ENCODE data around the gene GGA1. TPM values are rescaled to one million over a fixed set of nuclear protein-coding genes. Genes with fewer than 3 reads are reported as not detected.

The GGA1 gene
- total and polyA plus RNA-seq, 2 donors: 29.3 to 45.4 TPM

DNA sequence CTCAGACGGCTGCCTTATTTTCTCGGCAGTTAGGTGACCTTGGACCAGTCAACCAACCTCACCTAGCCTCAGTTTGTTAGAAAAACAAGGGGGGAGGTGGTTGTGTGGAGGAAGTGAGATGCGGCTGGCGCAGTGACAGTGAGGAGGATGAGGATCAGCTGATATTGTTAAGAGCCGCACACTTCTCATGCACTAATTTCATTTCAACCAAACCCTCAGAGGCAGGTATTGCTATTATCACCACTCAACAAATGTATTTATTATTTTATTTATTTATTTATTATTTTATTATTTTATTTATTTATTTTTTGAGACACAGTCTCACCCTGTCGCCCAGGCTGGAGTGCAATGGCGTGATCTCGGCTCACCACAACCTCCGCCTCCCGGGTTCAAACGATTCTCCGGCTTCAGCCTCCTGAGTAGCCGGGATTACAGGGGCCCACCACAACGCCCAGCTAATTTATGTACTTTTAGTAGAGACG, 68.9 kb downstream of the GGA1 start:
- H3K4me1 ChIP-seq (ENCODE audit: insufficient read depth): peaks cover 1% of the 10 kb centered on the region
- 41% methylated on average over 15 of the region's 15 CpGs for WGBS

DNA sequence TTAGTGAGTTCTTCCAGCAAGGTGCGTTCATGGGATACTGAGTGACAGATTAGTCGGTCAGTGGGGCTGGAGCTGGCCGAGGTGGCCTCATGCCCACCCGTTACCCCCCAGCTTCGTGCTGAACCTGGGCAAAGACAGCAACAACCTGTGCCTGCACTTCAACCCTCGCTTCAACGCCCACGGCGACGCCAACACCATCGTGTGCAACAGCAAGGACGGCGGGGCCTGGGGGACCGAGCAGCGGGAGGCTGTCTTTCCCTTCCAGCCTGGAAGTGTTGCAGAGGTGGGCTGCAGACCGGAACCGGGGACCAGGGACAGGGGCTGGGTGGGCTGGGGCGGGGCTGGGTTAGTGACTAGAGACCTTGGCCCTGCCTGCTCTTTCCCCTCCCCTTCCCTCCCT, 69.7 kb downstream of the GGA1 start:
- Histone ChIP-seq H3K27ac (ENCODE audit: low read depth) (peak overlapping the region; percentile 40), H3K4me1 (ENCODE audit: insufficient read depth) (peaks cover 1% of the 10 kb centered on the region), H3K4me3 (ENCODE audit: low read depth, low read length) (no peak overlapping the region), H3K36me3 (ENCODE audit: insufficient read depth) (no peaks in the 10 kb centered on the region)
- 45% methylated on average over 18 of the region's 18 CpGs for WGBS
- no peak for DNase-seq (ENCODE audit: extremely low spot score)

More for the DNA sequence above, 68.9 kb downstream of the GGA1 start:
- H3K36me3 ChIP-seq (ENCODE audit: insufficient read depth): no peaks in the 10 kb centered on the region
- H3K4me3 ChIP-seq (ENCODE audit: low read depth, low read length): peak overlapping the region; percentile 55
- DNase-seq (ENCODE audit: extremely low spot score): no peak
- no peak overlapping the region for H3K27ac ChIP-seq (ENCODE audit: low read depth)

DNA sequence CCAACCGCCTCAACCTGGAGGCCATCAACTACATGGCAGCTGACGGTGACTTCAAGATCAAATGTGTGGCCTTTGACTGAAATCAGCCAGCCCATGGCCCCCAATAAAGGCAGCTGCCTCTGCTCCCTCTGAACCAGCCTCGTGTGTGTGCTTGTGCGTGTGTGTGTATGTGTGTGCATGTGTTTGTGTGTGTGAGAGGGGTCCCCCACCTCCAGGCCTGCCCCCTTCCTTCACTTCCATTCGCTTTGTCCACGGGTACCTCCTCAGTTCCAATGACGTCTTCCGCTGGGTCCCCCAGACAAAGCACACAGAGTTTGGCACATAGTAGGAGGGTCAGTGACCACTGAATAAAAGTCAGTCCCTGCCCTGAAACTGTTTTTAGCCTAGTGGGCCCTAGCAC, 71.0 kb downstream of the GGA1 start:
- no peaks in the 10 kb centered on the region for H3K36me3 ChIP-seq (ENCODE audit: insufficient read depth)
- H3K27ac ChIP-seq (ENCODE audit: low read depth): peak overlapping the region; percentile 49
- WGBS: 61% methylated on average over 8 of the region's 8 CpGs
- no peak for DNase-seq (ENCODE audit: extremely low spot score)
- H3K4me3 ChIP-seq (ENCODE audit: low read depth, low read length): no peak overlapping the region
- peaks cover 1% of the 10 kb centered on the region for H3K4me1 ChIP-seq (ENCODE audit: insufficient read depth)

DNA sequence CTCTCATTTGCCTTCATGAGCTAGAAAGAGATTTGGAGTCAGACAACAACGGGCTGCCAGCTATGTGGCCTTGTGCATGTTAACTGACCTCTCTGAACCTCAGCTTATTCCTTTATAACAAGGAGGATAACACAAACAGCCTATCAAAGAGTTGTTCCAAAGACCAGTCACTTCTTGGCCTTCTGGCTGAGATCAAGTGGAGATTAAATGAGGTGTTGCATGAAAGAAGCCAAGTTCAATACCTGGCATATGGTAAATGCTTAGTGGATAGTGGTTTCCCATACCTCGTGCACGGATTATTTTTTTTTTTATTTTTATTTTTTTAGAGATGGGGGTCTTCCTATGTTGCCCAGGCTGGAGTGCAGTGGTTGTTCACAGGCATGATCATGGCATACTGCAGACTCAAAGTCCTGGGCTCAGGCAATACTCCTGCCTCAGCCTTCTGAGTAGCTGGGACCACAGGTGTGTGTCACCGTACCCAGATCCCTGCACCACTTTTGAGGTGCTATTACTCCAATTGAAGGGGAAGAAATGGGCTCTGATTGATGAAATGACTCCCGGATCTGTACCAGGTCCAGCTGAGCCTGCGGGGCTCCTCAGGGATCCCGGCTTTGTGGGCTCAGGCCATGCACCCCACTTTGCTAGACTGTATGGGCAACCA, 71.7 kb downstream of the GGA1 start:
- peaks cover 1% of the 10 kb centered on the region for H3K4me1 ChIP-seq (ENCODE audit: insufficient read depth)
- no peak overlapping the region for H3K4me3 ChIP-seq (ENCODE audit: low read depth, low read length)
- WGBS: 54% methylated on average over 7 of the region's 7 CpGs
- no peaks in the 10 kb centered on the region for H3K36me3 ChIP-seq (ENCODE audit: insufficient read depth)
- no peak overlapping the region for H3K27ac ChIP-seq (ENCODE audit: low read depth)
- no peak for DNase-seq (ENCODE audit: extremely low spot score)

DNA sequence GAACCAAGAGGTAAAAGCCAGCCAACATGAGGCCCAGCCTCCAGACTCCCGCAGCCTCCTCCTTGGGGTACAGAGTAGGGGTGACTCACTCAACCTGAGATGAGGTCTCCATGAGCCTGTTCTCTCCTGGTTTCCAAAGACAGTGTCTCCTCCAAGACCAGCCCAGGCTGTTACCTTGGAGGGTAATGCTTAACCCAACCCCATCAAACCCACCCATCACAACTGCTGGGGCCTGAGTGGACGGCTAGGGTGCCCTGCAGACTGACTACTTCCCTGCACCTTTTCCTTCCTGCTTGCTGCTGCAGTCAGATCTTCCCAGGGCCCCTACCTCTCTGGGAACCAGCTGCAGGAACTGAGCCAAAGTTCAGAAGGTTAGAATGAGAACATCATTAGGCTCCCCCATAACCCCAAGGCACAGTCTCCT, 72.4 kb downstream of the GGA1 start:
- no peak overlapping the region for H3K27ac ChIP-seq (ENCODE audit: low read depth)
- DNase-seq (ENCODE audit: extremely low spot score): no peak
- peaks cover 1% of the 10 kb centered on the region for H3K4me1 ChIP-seq (ENCODE audit: insufficient read depth)
- H3K4me3 ChIP-seq (ENCODE audit: low read depth, low read length): no peak overlapping the region
- H3K36me3 ChIP-seq (ENCODE audit: insufficient read depth): no peaks in the 10 kb centered on the region
- 54% methylated on average over 2 of the region's 2 CpGs for WGBS

DNA sequence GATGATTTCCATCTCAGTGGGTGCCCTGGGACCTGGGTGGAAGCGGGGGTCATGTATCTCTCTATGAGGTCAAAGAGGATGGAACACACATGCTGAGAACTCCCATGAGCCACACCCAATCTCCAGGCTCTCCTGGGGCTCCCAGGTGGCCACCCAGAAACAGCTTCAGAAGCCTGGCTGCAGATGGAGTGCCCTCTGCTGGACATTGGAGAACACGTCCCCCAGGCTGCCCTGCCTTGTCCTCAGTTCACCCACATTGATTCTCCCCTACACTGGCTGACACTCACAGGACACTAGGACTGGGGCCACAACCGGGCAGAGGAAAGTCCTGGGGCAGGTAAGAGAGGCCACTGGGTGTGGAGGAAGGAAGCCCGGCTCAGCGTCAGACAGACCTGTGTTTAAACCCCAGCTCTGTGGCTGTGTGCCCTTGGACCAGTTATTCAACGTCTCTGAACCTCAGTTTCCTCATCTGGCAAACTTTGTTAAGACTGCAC, 73.0 kb downstream of the GGA1 start:
- no peak overlapping the region for H3K27ac ChIP-seq (ENCODE audit: low read depth)
- 26% methylated on average over 6 of the region's 6 CpGs for WGBS

More for the DNA sequence above, 73.0 kb downstream of the GGA1 start:
- no peaks in the 10 kb centered on the region for H3K36me3 ChIP-seq (ENCODE audit: insufficient read depth)
- no peak overlapping the region for H3K4me3 ChIP-seq (ENCODE audit: low read depth, low read length)
- DNase-seq (ENCODE audit: extremely low spot score): no peak
- H3K4me1 ChIP-seq (ENCODE audit: insufficient read depth): peaks cover 1% of the 10 kb centered on the region

Small RNA genes lying within 50 kb of the gene (small RNA-seq; reads per million reads assigned to genes)
- gene RF00017 (not detected), gene RN7SL385P (0.15 reads per million)

Other genes with a start within 250 kb of the GGA1 start
- gene ELFN2, start 181.4 kb upstream of the GGA1 start, total RNA-seq: 0.21 TPM
- 0.05 TPM for gene ELFN2, start 181.4 kb upstream of the GGA1 start, polyA plus RNA-seq
- 6.7 TPM for gene MFNG, start 122.5 kb upstream of the GGA1 start, total RNA-seq
- 24.8 TPM for gene MFNG, start 122.5 kb upstream of the GGA1 start, polyA plus RNA-seq
- gene CARD10, start 89.4 kb upstream of the GGA1 start, total RNA-seq: 4.5 TPM
- gene CARD10, start 89.4 kb upstream of the GGA1 start, polyA plus RNA-seq: 16.6 TPM
- gene CDC42EP1, start 48.4 kb upstream of the GGA1 start, total RNA-seq: 6.6 TPM
- 34.5 TPM for gene CDC42EP1, start 48.4 kb upstream of the GGA1 start, polyA plus RNA-seq
- gene LGALS2, start 28.7 kb upstream of the GGA1 start, total RNA-seq: not detected
- gene LGALS2, start 28.7 kb upstream of the GGA1 start, polyA plus RNA-seq: 0.37 TPM
- gene SH3BP1, start 30.8 kb downstream of the GGA1 start, total RNA-seq: 10.9 TPM
- 11.3 TPM for gene SH3BP1, start 30.8 kb downstream of the GGA1 start, polyA plus RNA-seq
- 3.2 TPM for gene PDXP, start 49.9 kb downstream of the GGA1 start, total RNA-seq
- 15.1 TPM for gene PDXP, start 49.9 kb downstream of the GGA1 start, polyA plus RNA-seq
- 1,499 TPM for gene LGALS1, start 66.8 kb downstream of the GGA1 start, total RNA-seq
- 1,781 TPM for gene LGALS1, start 66.8 kb downstream of the GGA1 start, polyA plus RNA-seq
- gene NOL12, start 77.5 kb downstream of the GGA1 start, total RNA-seq: 8.7 TPM
- 17.9 TPM for gene NOL12, start 77.5 kb downstream of the GGA1 start, polyA plus RNA-seq
- gene TRIOBP, start 88.2 kb downstream of the GGA1 start, total RNA-seq: 64.2 TPM
- 140 TPM for gene TRIOBP, start 88.2 kb downstream of the GGA1 start, polyA plus RNA-seq
- gene GCAT, start 199.1 kb downstream of the GGA1 start, total RNA-seq: 9.3 TPM
- gene GCAT, start 199.1 kb downstream of the GGA1 start, polyA plus RNA-seq: 17.0 TPM
- gene GALR3, start 214.5 kb downstream of the GGA1 start, total RNA-seq: not detected
- not detected for gene GALR3, start 214.5 kb downstream of the GGA1 start, polyA plus RNA-seq
- 8.5 TPM for gene ANKRD54, start 235.5 kb downstream of the GGA1 start, total RNA-seq
- gene ANKRD54, start 235.5 kb downstream of the GGA1 start, polyA plus RNA-seq: 26.2 TPM
- gene EIF3L, start 240.6 kb downstream of the GGA1 start, total RNA-seq: 398 TPM
- gene EIF3L, start 240.6 kb downstream of the GGA1 start, polyA plus RNA-seq: 404 TPM